ENCODE data around the gene MAP3K13. TPM values are rescaled to one million over a fixed set of nuclear protein-coding genes. Genes with fewer than 3 reads are reported as not detected.
"Not testable (repeated sequence)": the region's sequence is repeated elsewhere in the genome, so short reads cannot be mapped to it uniquely, and the experiment has no call there.

The MAP3K13 gene
- total RNA-seq, 4 donors from 2014 or later, result 17.2 to 42.6 (median 31.9) TPM

DNA sequence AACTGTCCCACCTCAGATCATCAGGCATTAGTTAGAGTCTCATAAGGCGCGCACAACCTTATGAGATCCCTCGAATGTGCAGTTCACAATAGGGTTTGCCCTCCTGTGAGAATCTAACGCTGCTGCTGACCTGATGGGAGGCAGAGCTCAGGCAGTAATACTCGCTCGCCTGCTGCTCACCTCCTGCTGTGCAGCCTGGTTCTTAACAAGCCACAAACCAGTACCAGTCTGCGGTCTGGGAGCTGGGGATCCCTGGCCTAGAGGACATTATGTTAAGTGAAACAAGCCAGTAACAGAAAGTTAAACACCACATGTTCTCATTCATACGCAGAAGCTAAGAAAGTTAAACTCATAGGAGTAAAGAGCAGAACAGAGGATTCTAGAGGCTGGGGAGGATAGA lies 47.0 kb downstream of the MAP3K13 start:
- no peak overlapping the region for H3K4me3 ChIP-seq
- no peaks in the 10 kb centered on the region for H3K36me3 ChIP-seq
- DNase-seq, result no peak
- H3K9me3 ChIP-seq, result no peaks in the 10 kb centered on the region
- intact Hi-C loops (cut with DNase I; ENCODE audit: low total_unique reads), result no loop called here
- H3K27me3 ChIP-seq, result no peaks in the 10 kb centered on the region
- peaks cover 0 to 11% (median 0%) of the 10 kb centered on the region in 4 donors for H3K4me1 ChIP-seq
- in situ Hi-C loops (cut with MboI; ENCODE audit: low pct_ligation_motif_present in 1 of 4, low pct_unique_long_range_greater_than_20kb in 1 of 4, low sequenced_read_pairs in 3 of 4), result no loop called here
- no peak for TF ChIP-seq EP300 (IDR thresholded peaks at IDR 0.05; ENCODE audit: low read depth)
- no peak for TF ChIP-seq POLR2AphosphoS5 (IDR thresholded peaks at IDR 0.05)
- TF ChIP-seq, protein P1, sequence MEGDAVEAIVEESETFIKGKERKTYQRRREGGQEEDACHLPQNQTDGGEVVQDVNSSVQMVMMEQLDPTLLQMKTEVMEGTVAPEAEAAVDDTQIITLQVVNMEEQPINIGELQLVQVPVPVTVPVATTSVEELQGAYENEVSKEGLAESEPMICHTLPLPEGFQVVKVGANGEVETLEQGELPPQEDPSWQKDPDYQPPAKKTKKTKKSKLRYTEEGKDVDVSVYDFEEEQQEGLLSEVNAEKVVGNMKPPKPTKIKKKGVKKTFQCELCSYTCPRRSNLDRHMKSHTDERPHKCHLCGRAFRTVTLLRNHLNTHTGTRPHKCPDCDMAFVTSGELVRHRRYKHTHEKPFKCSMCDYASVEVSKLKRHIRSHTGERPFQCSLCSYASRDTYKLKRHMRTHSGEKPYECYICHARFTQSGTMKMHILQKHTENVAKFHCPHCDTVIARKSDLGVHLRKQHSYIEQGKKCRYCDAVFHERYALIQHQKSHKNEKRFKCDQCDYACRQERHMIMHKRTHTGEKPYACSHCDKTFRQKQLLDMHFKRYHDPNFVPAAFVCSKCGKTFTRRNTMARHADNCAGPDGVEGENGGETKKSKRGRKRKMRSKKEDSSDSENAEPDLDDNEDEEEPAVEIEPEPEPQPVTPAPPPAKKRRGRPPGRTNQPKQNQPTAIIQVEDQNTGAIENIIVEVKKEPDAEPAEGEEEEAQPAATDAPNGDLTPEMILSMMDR (IDR thresholded peaks at IDR 0.05), result no peak
- no peak for TF ChIP-seq POLR2A (IDR thresholded peaks at IDR 0.05)
- H3K27ac ChIP-seq, result no peak overlapping the region
- WGBS, 2 donors (ENCODE audit: low coverage in 1 of 2), result 94 to 100% methylated on average over 1 to 8 of the region's 8 CpGs

DNA sequence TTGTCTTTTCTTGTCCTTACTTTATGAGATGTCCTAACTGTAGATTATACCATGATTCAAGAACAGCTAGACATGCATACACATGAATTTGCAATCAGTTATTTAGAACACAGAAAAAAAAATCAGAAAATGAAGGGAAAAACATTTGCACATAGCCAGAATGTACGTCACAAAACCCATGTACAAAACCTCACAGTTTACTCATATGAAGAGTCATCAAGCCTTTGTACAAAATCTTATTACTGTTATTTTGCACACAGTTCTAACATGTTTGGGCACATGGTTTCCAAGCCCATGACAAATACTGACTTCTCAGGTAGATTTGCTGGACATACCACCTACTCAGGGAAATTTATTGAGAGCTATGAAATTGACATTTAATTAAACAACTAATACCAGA lies 48.2 kb downstream of the MAP3K13 start:
- no peaks in the 10 kb centered on the region for H3K36me3 ChIP-seq
- no peaks in the 10 kb centered on the region for H3K9me3 ChIP-seq
- 79 to 86% methylated on average over 1 of the region's 1 CpG for WGBS, 2 donors (ENCODE audit: low coverage in 1 of 2)
- peaks cover 0 to under 1% (median 0%) of the 10 kb centered on the region in 4 donors for H3K4me1 ChIP-seq
- in situ Hi-C loops (cut with MboI; ENCODE audit: low pct_ligation_motif_present in 1 of 4, low pct_unique_long_range_greater_than_20kb in 1 of 4, low sequenced_read_pairs in 3 of 4), result no loop called here
- no peak for DNase-seq
- TF ChIP-seq, protein P1 (IDR thresholded peaks at IDR 0.05), result no peak
- TF ChIP-seq EP300 (IDR thresholded peaks at IDR 0.05; ENCODE audit: low read depth) (no peak), POLR2A (IDR thresholded peaks at IDR 0.05) (no peak), POLR2AphosphoS5 (IDR thresholded peaks at IDR 0.05) (no peak)
- H3K4me3 ChIP-seq, result no peak overlapping the region
- intact Hi-C loops (cut with DNase I; ENCODE audit: low total_unique reads), result no loop called here
- H3K27ac ChIP-seq, result no peak overlapping the region
- no peaks in the 10 kb centered on the region for H3K27me3 ChIP-seq

DNA sequence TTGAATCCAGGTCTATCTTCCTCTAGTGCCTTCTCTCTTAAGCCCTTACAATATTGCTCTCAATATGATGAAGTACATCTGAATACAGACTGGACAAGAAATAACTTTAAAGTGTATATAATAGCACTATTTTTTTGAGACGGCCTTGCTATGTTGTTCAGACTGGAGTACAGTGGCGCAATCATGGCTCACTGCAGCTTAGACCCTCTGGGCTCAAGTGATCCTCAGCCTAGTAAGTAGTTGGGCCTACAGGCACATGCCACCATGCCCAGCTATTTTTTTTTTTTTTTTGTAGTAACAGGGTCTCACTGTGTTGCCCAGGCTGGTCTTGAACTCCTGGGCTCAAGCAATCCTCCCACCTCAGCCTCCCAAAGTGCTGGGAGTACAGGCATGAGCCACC lies 53.6 kb downstream of the MAP3K13 start:
- no peak overlapping the region for H3K4me3 ChIP-seq
- DNase-seq, result no peak
- no peaks in the 10 kb centered on the region for H3K36me3 ChIP-seq
- 96% methylated on average over 2 of the region's 2 CpGs for WGBS, 2 donors (ENCODE audit: low coverage in 1 of 2)
- H3K4me1 ChIP-seq, result peaks cover 0 to 14% (median 7%) of the 10 kb centered on the region in 4 donors
- in situ Hi-C loops (cut with MboI; ENCODE audit: low pct_ligation_motif_present in 1 of 4, low pct_unique_long_range_greater_than_20kb in 1 of 4, low sequenced_read_pairs in 3 of 4), result no loop called here
- no peak overlapping the region for H3K27ac ChIP-seq
- H3K9me3 ChIP-seq, result no peaks in the 10 kb centered on the region
- intact Hi-C loops (cut with DNase I; ENCODE audit: low total_unique reads), result no loop called here
- H3K27me3 ChIP-seq, result no peaks in the 10 kb centered on the region
- no peak for TF ChIP-seq EP300 (IDR thresholded peaks at IDR 0.05; ENCODE audit: low read depth)
- no peak for TF ChIP-seq POLR2A (IDR thresholded peaks at IDR 0.05)
- no peak for TF ChIP-seq POLR2AphosphoS5 (IDR thresholded peaks at IDR 0.05)
- TF ChIP-seq, protein P1 (IDR thresholded peaks at IDR 0.05), result no peak

DNA sequence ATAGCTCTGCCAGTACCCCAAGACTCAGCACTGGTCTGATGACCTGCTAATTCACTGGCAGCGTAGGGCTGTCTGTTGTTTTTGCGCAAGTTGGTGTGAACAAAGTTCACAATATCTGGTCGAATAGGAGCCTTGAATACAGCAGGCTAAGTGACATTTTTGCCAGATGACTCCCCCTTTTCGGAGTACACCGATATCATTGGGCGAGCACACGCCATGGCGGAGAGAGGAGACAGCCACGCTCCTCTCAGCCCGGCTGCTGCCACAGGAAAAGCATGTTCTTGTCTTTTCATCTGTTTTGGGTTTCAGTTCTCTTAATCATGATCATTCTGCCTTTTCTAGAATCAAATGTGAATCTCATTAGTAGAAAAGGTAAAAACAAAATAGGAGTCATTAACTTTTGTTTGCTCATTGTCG lies 55.6 kb downstream of the MAP3K13 start:
- peaks cover 0 to 28% (median 17%) of the 10 kb centered on the region in 4 donors for H3K4me1 ChIP-seq
- intact Hi-C loops (cut with DNase I; ENCODE audit: low total_unique reads), result not testable (repeated sequence)

DNA sequence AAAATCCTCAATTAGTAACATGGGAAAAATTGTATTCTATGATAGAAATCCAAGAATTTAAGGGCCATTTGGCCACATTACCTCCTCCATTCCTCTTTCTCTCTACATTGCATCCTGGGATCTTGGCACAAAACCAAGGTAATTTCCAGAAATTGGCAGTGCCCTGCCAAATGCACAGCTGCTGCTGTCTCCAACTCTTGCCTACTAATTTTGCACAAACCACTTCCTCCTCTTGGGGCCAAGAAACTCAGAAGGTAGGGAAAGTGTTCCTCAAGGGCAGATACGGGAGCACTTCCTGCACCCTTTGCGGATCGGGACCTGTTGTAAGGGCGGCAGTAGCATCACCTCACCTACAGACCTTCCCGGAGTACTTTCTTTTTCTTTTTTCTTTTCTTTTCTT lies 57.8 kb downstream of the MAP3K13 start:
- Histone ChIP-seq H3K4me1 (peaks cover 0 to 38% (median 19%) of the 10 kb centered on the region in 4 donors), H3K9me3 (no peaks in the 10 kb centered on the region), H3K36me3 (no peaks in the 10 kb centered on the region), H3K27ac (peak overlapping the region; percentile 46 to 75 (median 68)), H3K27me3 (no peaks in the 10 kb centered on the region), H3K4me3 (no peak overlapping the region)
- peak; percentile 58 for DNase-seq
- intact Hi-C loops (cut with DNase I; ENCODE audit: low total_unique reads), result no loop called here
- WGBS, 2 donors (ENCODE audit: low coverage in 1 of 2), result 47 to 100% methylated on average over 5 of the region's 5 CpGs
- in situ Hi-C loops (cut with MboI; ENCODE audit: low pct_ligation_motif_present in 1 of 4, low pct_unique_long_range_greater_than_20kb in 1 of 4, low sequenced_read_pairs in 3 of 4), result no loop called here
- TF ChIP-seq, protein P1 (IDR thresholded peaks at IDR 0.05), result no peak
- TF ChIP-seq POLR2AphosphoS5 (IDR thresholded peaks at IDR 0.05), result peak in 2 of 3 donors; percentile 47 to 58

More for the DNA sequence above, 55.6 kb downstream of the MAP3K13 start:
- in situ Hi-C loops (cut with MboI; ENCODE audit: low pct_ligation_motif_present in 1 of 4, low pct_unique_long_range_greater_than_20kb in 1 of 4, low sequenced_read_pairs in 3 of 4); H3K27me3 ChIP-seq; H3K27ac ChIP-seq; H3K4me3 ChIP-seq; H3K36me3 ChIP-seq; DNase-seq; H3K9me3 ChIP-seq: not testable (repeated sequence)
- WGBS, 2 donors (ENCODE audit: low coverage in 1 of 2), result 86 to 88% methylated on average over 8 to 11 of the region's 11 CpGs
